K562 (cell line): ENCODE data around the gene CRYBG3. TPM values are rescaled to one million over a fixed set of nuclear protein-coding genes. Genes with fewer than 3 reads are reported as not detected.

ENCODE experiments used
- DNMT1 ChIP-seq: fragments of 450-650 bp; IDR thresholded peaks from 2 replicates; pipeline ENCODE4 v1.6.1; 2016; ENCODE audit warnings: antibody characterized with exemption, mild to moderate bottlenecking
- EP400 ChIP-seq: fragments of 450-650 bp; IDR thresholded peaks from 2 replicates; pipeline ENCODE4 v1.6.1; 2017; ENCODE audit warnings: antibody characterized with exemption, mild to moderate bottlenecking, moderate library complexity
- ETS2 ChIP-seq: IDR thresholded peaks from 2 replicates; pipeline ENCODE4 v1.6.1; 2016; ENCODE audit warnings: borderline replicate concordance, missing genetic modification characterization, mild to moderate bottlenecking, moderate library complexity, missing compliant biosample characterization; ENCODE audit not compliant: poor library complexity, severe bottlenecking
- HINFP ChIP-seq: fragments of 450-650 bp; conservative IDR thresholded peaks from 2 replicates; pipeline ENCODE4 v1.6.1; 2016; ENCODE audit warnings: missing genetic modification characterization, low read depth, mild to moderate bottlenecking, control low read depth, missing compliant biosample characterization
- MCM5 ChIP-seq: fragments of 450-650 bp; IDR thresholded peaks from 2 replicates; pipeline ENCODE4 v1.6.1; 2016; ENCODE audit warnings: low read depth
- MXI1 ChIP-seq: IDR thresholded peaks from 2 replicates; pipeline ENCODE4 v1.6.1; 2011; ENCODE audit warnings: low read depth, mild to moderate bottlenecking, improper control_type of control experiment, low read length
- NCOA6 ChIP-seq: fragments of 450-650 bp; IDR thresholded peaks from 2 replicates; pipeline ENCODE4 v1.6.1; 2017; ENCODE audit warnings: mild to moderate bottlenecking
- NUFIP1 ChIP-seq: fragments of 450-650 bp; IDR thresholded peaks from 2 replicates; pipeline ENCODE4 v1.6.1; 2018; ENCODE audit not compliant: partially characterized antibody
- RBFOX2 ChIP-seq: fragments of 200-400 bp; formaldehyde crosslinking; IDR thresholded peaks from 2 replicates; pipeline ENCODE4 v1.6.1; 2017; ENCODE audit warnings: low read depth, mild to moderate bottlenecking, low read length, moderate library complexity
- RNF219 ChIP-seq: fragments of 250-450 bp; sonication (Bioruptor Pico); IDR thresholded peaks from 2 replicates; pipeline ENCODE4 v1.5.0; 2022; ENCODE audit warnings: mild to moderate bottlenecking
- SMAD2 ChIP-seq: fragments of 150-350 bp; IDR thresholded peaks from 2 replicates; pipeline ENCODE4 v1.6.1; 2014; ENCODE audit warnings: low read depth, mild to moderate bottlenecking, low read length
- SREBF1 ChIP-seq: fragments of 150-350 bp; IDR thresholded peaks from 2 replicates; pipeline ENCODE4 v1.6.1; 2014; ENCODE audit warnings: antibody characterized with exemption, low read depth, low read length, borderline replicate concordance
- STAT5B ChIP-seq: fragments of 250-450 bp; sonication (Bioruptor Pico); IDR thresholded peaks from 2 replicates; pipeline ENCODE4 v1.8.0; 2021; ENCODE audit warnings: mild to moderate bottlenecking, inconsistent platforms
- VEZF1 ChIP-seq: fragments of 200-800 bp; sonication (Bioruptor generic); IDR thresholded peaks from 2 replicates; pipeline ENCODE4 v1.6.1; 2017; ENCODE audit warnings: missing genetic modification characterization, missing compliant biosample characterization
- WHSC1 ChIP-seq: IDR thresholded peaks from one replicate; pipeline ENCODE4 v1.6.1; 2012; ENCODE audit warnings: low read length, control low read depth, inconsistent platforms
- YY1 ChIP-seq, 3 experiments: IDR thresholded peaks; 2 replicates each; pipeline ENCODE4 v1.6.1; 2011; ENCODE audit warnings: low read length in 2 of 3, mild to moderate bottlenecking in 2 of 3, moderate library complexity in 2 of 3, borderline replicate concordance in 1 of 3, control low read depth in 1 of 3, low read depth in 1 of 3; ENCODE audit not compliant: insufficient read depth in 3 of 3, insufficient replicate concordance in 2 of 3, control insufficient read depth in 1 of 3, insufficient read length in 1 of 3; ENCODE audit errors: extremely low read depth in 1 of 3
- ZFPM2 ChIP-seq: fragments of 250-450 bp; sonication (Bioruptor Pico); IDR thresholded peaks from 2 replicates; pipeline ENCODE4 v1.5.1; 2022; ENCODE audit warnings: mild to moderate bottlenecking
- ZKSCAN3 ChIP-seq: fragments of 250-450 bp; sonication (Bioruptor Pico); IDR thresholded peaks from 2 replicates; pipeline ENCODE4 v1.4.0; 2020
- ZNF124 ChIP-seq: sonication (generic); formaldehyde crosslinking; IDR thresholded peaks from 2 replicates; pipeline ENCODE4 v1.8.1; 2022; ENCODE audit warnings: missing genetic modification reagents
- ZNF282 ChIP-seq: sonication (generic); formaldehyde crosslinking; IDR thresholded peaks from 2 replicates; pipeline ENCODE4 v1.8.1; 2023; ENCODE audit warnings: missing genetic modification reagents
- ZNF436 ChIP-seq: fragments of 250-450, 450-650 bp; sonication (Bioruptor Pico); formaldehyde crosslinking; IDR thresholded peaks from 2 replicates; pipeline ENCODE4 v1.7.0; 2020; ENCODE audit warnings: mild to moderate bottlenecking
- polyA plus RNA-seq, 8 experiments: library from polyadenylated mRNA; depleted of rRNA in 4 of 8; stranded (reverse) in 5 of 8; unstranded in 3 of 8; fragments of >200 nt; fragmentation: Nextera tagmentation in 2 of 8; fragmentation: Illumina TruSeq in 1 of 8; extraction: Ambion mirVana in 2 of 8; extraction: Trizol in 1 of 8; gene quantifications; 2 replicates each; pipeline versions ENCODE4 v1.2.1 to v1.2.3, GENCODE V29; 2011 to 2014; ENCODE audit warnings: inconsistent platforms in 1 of 8, missing spikeins in 1 of 8
- total RNA-seq, 7 experiments: library from RNA; depleted of rRNA in 6 of 7; stranded (reverse); fragments of >200 nt in 6 of 7; fragmentation: Illumina TruSeq in 2 of 7; extraction: Trizol in 2 of 7; gene quantifications; 2 replicates each; pipeline versions ENCODE4 v1.2.1 to v1.2.3, GENCODE V29; 2011 to 2021; ENCODE audit warnings: low replicate concordance in 1 of 7

Gene CRYBG3
- total and polyA plus RNA-seq, 9 of the 15 experiments (the other 6 are each of a cell fraction or from before 2014, with no cell fraction given), result 0.08 to 0.72 (median 0.18) TPM

- peak; percentile 76 for TF ChIP-seq RBFOX2
- TF ChIP-seq NCOA6, result no peak
- TF ChIP-seq ZNF124 (CRISPR knock-in tag), result no peak
- TF ChIP-seq VEZF1, result peak; percentile 60
- TF ChIP-seq SREBF1, result no peak
- peak; percentile 85 for TF ChIP-seq EP400
- TF ChIP-seq NUFIP1, result no peak
- peak; percentile 73; the same call in 1 of the 2 replicates for TF ChIP-seq MXI1
- TF ChIP-seq RNF219 (CRISPR knock-in tag), result no peak
- TF ChIP-seq DNMT1, result no peak
- no peak for TF ChIP-seq ETS2 (tag)
- TF ChIP-seq HINFP (tag), result no peak
- TF ChIP-seq ZNF436 (CRISPR knock-in tag), result no peak
- no peak for TF ChIP-seq SMAD2
- TF ChIP-seq WHSC1, result no peak
- TF ChIP-seq ZFPM2 (CRISPR knock-in tag), result no peak
- no peak for TF ChIP-seq MCM5
- TF ChIP-seq ZNF282 (CRISPR knock-in tag), result no peak
- TF ChIP-seq YY1 (IDR thresholded peaks at IDR 0.05; ENCODE audit: borderline replicate concordance in 1 of 3, control insufficient read depth in 1 of 3, extremely low read depth in 1 of 3, insufficient read depth in 3 of 3, insufficient read length in 1 of 3, insufficient replicate concordance in 2 of 3, low read depth in 1 of 3, low read length in 2 of 3), result peak in 1 of 3 experiments; percentile 53
- TF ChIP-seq STAT5B (CRISPR knock-in tag), result no peak
- no peak for TF ChIP-seq ZKSCAN3 (CRISPR knock-in tag)
Observed at GRCh38 chr3:97971679-97972567, 150.1 kb downstream of the CRYBG3 start, which contains the start of gene RIOX2 (continued).
